Measurements from ENCODE around the gene CCDC150.
A peak's percentile ranks its signal among the peaks of the same experiment; 100 is the strongest.
"Not testable (repeated sequence)": the region's sequence is repeated elsewhere in the genome, so short reads cannot be mapped to it uniquely, and the experiment has no call there.

Gene CCDC150

GRCh38 chr2:196710056-196710455, 70.5 kb downstream of the CCDC150 start:
- not testable (repeated sequence) for DNase-seq (ENCODE audit: low read depth in 2 of 3, low spot score in 1 of 3)

- no peak for DNase-seq (ENCODE audit: low read depth in 2 of 3, low spot score in 1 of 3)
Observed at GRCh38 chr2:196711625-196712024, 72.1 kb downstream of the CCDC150 start.

GRCh38 chr2:196712867-196713266, 73.4 kb downstream of the CCDC150 start:
- DNase-seq (ENCODE audit: low read depth in 2 of 3, low spot score in 1 of 3), result no peak

DNA sequence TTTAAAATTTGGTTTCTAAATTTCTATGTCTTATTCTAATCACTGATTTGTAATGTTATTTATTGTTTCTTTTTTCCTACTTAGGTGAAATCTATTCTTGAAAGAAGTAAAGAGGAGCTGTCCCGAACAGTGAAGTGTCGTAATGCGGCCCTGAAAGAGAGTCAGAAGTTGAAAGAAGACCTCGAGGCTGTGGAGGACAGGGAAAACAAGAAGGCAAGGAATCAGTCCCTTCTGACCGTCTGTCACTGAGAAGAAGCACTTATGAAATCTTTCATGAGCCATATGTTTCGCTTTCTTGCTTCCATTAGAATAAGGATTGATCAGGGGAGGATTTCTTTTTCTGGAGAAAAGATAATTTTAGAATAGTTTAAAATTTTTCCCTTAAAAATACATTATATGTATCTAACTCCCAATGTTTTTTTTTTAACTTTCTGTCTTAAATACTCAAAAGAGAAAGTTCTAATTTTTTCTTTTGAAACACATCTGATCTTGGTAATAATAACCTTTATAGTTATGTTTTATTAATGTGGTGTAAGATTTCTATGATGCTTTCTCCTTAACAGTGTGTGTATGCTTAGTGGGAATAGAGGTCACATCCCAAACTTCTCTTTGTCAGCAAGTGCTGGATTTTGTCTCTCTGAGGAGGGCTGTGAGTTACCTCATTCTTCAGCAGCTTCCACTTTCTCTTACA, 79.0 kb downstream of the CCDC150 start:
- no peak for DNase-seq (ENCODE audit: low read depth in 2 of 3, low spot score in 1 of 3)

DNA sequence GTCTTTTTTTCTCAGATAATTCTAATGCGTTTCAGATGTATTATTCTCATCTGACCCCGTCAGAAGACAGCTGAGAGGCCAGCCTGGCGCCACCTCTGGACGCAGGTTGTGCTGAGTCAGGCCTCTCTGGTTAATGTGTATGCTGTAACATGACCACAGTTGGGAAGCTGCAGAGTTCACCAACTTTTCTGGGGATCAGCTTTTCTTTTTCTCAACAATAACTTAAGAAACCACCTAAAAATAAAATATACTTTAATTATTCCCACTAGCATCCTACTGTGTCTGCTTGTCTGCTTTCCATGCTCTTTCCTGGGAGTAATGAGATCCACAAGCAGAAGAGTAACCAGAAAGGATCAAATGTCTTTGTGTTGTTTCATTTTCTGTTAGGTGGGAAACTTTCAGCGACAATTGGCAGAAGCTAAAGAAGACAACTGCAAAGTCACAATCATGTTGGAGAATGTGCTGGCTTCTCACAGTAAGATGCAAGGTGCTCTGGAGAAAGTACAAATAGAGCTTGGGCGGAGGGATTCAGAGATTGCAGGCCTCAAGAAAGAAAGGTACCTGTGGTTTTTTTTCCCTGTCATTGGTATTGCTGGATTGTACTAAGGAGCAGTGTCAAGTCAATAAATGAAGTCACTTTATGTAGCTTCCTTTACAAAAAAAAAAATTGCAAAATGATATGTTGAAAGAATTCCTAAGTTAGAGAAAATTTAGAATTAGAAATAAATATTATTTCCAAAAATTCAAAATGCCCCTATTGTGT, 79.8 kb downstream of the CCDC150 start:
- no peak for DNase-seq (ENCODE audit: low read depth in 2 of 3, low spot score in 1 of 3)

GRCh38 chr2:196723571-196723970, 84.1 kb downstream of the CCDC150 start:
- DNase-seq (ENCODE audit: low read depth in 2 of 3, low spot score in 1 of 3), result no peak

DNA sequence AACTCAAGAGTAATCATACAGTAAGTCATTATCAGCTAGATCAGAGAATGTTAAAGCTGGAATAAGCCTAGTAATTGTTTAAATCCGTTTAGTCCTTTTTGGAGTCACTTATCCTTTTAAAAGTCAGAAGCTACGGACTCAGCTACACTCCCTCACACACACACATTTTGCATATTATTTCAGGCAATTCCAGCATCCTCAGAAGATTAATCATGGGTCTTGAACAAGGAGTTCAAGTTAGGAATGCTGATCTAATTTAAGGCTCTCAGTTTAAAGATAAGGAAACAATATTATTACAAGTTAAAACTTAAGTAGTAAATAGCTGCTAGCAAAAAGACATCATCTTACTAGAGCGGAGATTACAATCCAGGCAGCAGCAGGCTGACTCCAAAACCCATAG, 85.7 kb downstream of the CCDC150 start:
- no peak for DNase-seq (ENCODE audit: low read depth in 2 of 3, low spot score in 1 of 3)

GRCh38 chr2:196725882-196726281, 86.4 kb downstream of the CCDC150 start:
- no peak for DNase-seq (ENCODE audit: low read depth in 2 of 3, low spot score in 1 of 3)

DNA sequence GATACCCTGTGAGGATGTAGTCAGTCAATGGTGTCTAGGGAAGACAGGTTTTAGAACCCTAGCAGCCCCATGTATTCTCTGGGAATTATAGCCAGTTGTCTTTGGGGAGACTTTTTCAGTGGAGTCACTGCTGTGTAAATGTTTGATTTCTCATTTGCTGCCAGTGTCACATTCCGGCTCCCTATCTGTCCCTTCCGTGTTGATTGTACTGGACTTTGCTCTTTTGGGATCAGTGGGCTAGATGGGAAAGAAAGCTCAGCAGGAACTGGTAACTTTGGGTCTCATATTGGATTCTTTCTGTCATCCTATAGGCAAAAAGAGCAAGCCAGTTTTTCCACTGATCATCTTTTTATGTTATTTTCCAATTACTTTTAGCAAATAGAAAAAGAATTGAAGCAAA, 89.9 kb downstream of the CCDC150 start:
- no peak for DNase-seq (ENCODE audit: low read depth in 2 of 3, low spot score in 1 of 3)

GRCh38 chr2:196736646-196737045, 97.1 kb downstream of the CCDC150 start:
- DNase-seq (ENCODE audit: low read depth in 2 of 3, low spot score in 1 of 3), result not testable (repeated sequence)

GRCh38 chr2:196737046-196737445, 97.5 kb downstream of the CCDC150 start:
- DNase-seq (ENCODE audit: low read depth in 2 of 3, low spot score in 1 of 3), result no peak

DNA sequence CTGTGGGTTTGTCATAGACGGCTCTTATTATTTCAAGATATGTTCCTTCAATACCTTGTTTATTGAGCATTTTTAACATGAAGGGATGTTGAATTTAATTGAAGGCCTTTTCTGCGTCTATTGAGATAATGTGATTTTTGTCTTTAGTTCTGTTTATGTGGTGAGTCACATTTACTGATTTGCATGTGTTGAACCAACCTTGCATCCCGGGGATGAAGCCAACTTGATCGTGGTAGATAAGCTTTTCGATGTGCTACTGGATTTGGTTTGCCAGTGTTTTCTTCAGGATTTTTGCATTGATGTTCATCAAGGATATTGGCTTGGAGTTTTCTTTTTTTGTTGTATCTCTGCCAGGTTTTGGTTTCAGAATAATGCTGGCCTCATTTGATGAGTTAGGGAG, 99.5 kb downstream of the CCDC150 start:
- no peak for DNase-seq (ENCODE audit: low read depth in 2 of 3, low spot score in 1 of 3)

DNA sequence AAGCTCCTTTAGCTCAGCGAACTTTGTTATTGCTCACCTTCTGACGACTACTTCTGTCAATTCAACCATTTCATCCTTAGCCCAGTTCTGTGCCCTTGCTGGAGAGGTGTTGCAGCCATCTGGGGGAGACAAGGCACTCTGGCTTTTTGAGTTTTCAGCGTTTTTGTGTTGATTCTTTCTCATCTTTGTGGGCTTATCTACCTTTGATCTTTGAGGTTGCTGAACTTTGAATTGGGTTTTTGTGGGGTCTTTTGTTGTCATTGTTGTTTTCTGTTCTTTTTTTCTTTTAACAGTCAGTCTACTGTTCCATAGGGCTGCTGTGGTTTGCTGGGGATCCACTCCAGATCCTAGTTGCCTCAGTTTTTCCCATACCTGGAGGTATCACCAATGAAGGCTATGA, 102.7 kb downstream of the CCDC150 start:
- no peak for DNase-seq (ENCODE audit: low read depth in 2 of 3, low spot score in 1 of 3)

DNA sequence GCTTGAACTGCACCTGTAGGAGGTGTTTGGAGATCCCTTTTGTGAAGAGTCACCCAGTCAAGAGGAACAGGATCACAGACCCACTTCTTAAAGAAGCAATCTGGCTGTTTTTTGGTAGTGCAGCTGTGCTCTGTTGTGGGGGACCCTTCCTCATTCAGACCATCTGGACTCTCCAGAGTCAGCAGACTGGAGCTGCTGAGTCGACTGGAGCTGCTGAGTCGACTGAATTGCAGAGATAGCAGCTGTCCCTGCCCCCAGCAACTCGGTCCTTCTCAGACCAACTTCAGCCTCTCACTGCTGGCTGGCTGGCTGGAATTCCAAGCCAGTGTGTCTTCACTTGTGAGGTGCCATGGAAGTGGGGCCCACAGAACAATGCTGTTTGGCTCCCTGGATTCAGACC, 103.2 kb downstream of the CCDC150 start:
- no peak for DNase-seq (ENCODE audit: low read depth in 2 of 3, low spot score in 1 of 3)

DNA sequence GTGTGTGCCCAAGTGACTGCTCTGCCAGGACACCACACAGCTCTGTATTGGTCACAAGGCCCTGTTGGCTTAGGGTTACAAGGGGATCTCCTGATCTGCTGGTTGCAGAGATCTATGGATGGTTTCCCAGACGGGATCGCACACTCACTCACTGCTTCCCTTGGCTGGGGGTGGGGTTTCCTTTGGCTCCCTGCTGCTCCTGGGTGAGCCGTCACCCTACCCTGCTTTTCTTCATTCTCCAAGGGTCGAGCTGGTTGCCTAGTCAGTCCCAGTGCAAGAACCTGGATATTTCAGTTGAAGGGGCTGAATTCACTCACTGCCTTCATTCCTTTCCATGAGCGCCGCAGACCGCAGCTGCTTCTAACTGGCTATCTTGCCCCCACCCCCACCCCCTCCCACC, 103.7 kb downstream of the CCDC150 start:
- DNase-seq (ENCODE audit: low read depth in 2 of 3, low spot score in 1 of 3), result no peak

DNA sequence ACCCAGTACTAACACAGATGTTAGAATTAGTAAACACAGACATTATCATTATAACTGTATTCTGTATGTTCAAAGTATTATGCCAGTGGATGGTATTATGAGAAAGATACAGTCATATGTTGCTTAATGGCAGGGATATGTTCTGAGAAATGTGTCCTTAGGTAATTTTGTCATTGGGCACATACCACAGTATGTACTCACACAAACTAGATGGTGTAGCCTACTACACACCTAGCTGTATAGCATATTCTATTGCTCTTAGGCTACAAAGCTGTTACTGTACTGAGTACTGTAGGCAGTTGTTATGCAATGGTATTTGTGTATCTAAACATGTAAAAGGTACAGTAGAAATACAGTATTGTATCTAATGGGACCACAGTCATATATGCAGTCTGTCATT, 106.2 kb downstream of the CCDC150 start:
- no peak for DNase-seq (ENCODE audit: low read depth in 2 of 3, low spot score in 1 of 3)

- no peak for DNase-seq (ENCODE audit: low read depth in 2 of 3, low spot score in 1 of 3)
Observed at GRCh38 chr2:196747400-196747799, 107.9 kb downstream of the CCDC150 start.

GRCh38 chr2:196748123-196748522, 108.6 kb downstream of the CCDC150 start:
- DNase-seq (ENCODE audit: low read depth in 2 of 3, low spot score in 1 of 3), result no peak

DNA sequence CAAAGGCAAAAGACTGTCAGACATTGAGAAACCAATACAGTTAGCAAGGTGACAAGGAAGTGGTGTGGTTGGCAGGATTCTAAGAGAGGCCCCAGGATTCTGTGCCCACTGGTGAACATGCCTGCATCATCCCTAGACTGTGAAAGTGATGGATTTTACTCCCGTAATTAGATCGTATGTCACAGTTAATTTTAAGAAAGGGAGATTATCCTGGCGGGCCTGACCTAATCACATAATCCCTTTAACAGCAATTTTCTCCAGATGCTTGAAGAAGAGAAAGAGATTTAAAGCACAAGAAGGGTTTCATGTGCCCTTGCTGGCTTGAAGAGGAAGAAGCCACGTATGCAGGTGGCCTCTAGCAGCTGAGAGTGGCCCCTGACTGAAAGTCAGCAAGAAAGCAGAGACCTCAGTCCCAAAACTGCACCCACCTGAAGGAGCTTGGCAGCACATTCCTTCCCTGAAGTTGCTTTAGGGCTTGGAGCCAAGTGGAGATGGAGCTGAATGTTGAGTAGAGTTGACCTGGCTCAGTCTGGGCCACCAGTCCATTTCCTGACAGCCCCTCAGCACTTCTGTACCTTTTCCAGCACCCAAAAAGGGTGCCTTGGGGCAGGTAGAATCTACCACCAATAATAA, 110.9 kb downstream of the CCDC150 start:
- DNase-seq (ENCODE audit: low read depth in 2 of 3, low spot score in 1 of 3), result no peak

- DNase-seq (ENCODE audit: low read depth in 2 of 3, low spot score in 1 of 3), result peak; percentile 44 to 63 (median 44)
Observed at GRCh38 chr2:196750977-196751631, 111.6 kb downstream of the CCDC150 start.

GRCh38 chr2:196758474-196759377, 119.2 kb downstream of the CCDC150 start:
- no peak for DNase-seq (ENCODE audit: low read depth in 2 of 3, low spot score in 1 of 3)
